WI38 (cell line): ENCODE data around the gene STMN1.
A peak's percentile ranks its signal among the peaks of the same experiment; 100 is the strongest.

Source experiments
- H3K4me3 ChIP-seq: 2 replicates; pipeline ENCODE4 v1.5.1; 2011; ENCODE audit warnings: low read depth, mild to moderate bottlenecking, control low read depth, low read length
- TF ChIP-seq, protein P1 (sequence below): IDR thresholded peaks from 2 replicates; pipeline ENCODE4 v1.5.1; 2012; ENCODE audit warnings: low read depth, mild to moderate bottlenecking, control low read depth, low read length

Gene STMN1

DNA sequence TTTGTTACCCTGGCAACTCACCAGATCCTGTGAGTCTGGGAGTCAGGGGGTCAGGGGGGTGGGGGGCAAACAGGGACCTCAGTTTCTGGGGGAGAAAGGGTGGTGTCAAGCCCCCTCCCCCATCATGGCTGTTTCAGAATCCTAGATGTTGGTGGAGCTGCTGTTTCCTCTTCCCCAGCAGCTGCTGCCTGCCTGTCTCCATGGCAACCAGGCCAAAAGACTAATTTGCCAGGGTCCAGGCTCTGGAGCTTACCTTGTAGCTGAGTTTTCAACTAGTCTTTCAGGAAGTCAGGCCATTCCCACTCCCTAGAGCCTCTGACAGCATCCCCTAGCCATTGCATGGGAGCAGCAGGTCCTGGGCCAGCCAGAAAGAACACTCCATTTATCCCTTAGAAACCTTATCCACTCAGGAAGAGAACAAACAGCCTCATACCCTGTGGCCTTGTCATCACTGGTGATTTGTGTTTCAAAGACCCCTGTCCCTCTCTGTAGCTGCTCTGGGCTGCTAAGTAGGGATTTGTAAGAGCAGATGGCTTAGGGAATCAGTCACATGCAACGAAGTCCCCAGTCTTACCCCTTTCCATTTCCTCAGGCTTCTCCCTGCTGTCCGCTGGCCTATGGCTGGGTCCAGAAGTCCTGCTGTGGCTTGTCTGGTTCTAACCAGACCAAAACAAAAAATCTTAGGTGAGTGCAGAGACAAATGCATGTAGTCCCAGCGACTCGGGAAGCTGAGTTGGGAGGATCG lies 21.5 kb upstream of the STMN1 start:
- H3K4me3 ChIP-seq: no peak overlapping the region
- TF ChIP-seq, protein P1, sequence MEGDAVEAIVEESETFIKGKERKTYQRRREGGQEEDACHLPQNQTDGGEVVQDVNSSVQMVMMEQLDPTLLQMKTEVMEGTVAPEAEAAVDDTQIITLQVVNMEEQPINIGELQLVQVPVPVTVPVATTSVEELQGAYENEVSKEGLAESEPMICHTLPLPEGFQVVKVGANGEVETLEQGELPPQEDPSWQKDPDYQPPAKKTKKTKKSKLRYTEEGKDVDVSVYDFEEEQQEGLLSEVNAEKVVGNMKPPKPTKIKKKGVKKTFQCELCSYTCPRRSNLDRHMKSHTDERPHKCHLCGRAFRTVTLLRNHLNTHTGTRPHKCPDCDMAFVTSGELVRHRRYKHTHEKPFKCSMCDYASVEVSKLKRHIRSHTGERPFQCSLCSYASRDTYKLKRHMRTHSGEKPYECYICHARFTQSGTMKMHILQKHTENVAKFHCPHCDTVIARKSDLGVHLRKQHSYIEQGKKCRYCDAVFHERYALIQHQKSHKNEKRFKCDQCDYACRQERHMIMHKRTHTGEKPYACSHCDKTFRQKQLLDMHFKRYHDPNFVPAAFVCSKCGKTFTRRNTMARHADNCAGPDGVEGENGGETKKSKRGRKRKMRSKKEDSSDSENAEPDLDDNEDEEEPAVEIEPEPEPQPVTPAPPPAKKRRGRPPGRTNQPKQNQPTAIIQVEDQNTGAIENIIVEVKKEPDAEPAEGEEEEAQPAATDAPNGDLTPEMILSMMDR: no peak

GRCh38 chr1:25926731-25927496 lies 20.7 kb upstream of the STMN1 start:
- H3K4me3 ChIP-seq: no peak overlapping the region
- TF ChIP-seq, protein P1: no peak

- H3K4me3 ChIP-seq: no peak overlapping the region
- TF ChIP-seq, protein P1: no peak
Observed at GRCh38 chr1:25924454-25924853, 18.2 kb upstream of the STMN1 start.

- peak overlapping the region; percentile 50 for H3K4me3 ChIP-seq
- TF ChIP-seq, protein P1: no peak
Observed at GRCh38 chr1:25922971-25923552, 16.8 kb upstream of the STMN1 start.

- TF ChIP-seq, protein P1: no peak
- H3K4me3 ChIP-seq: peak overlapping the region; percentile 50
Observed at GRCh38 chr1:25922056-25922970, 16.1 kb upstream of the STMN1 start.

- TF ChIP-seq, protein P1: no peak
- no peak overlapping the region for H3K4me3 ChIP-seq
Observed at GRCh38 chr1:25918615-25919014, 12.4 kb upstream of the STMN1 start.
